Measurements from ENCODE around the gene PHF21A. TPM values are rescaled to one million over a fixed set of nuclear protein-coding genes. Genes with fewer than 3 reads are reported as not detected.

PHF21A gene
- total RNA-seq, 2 donors from 2014 or later, result 47.2 to 53.9 TPM

DNA sequence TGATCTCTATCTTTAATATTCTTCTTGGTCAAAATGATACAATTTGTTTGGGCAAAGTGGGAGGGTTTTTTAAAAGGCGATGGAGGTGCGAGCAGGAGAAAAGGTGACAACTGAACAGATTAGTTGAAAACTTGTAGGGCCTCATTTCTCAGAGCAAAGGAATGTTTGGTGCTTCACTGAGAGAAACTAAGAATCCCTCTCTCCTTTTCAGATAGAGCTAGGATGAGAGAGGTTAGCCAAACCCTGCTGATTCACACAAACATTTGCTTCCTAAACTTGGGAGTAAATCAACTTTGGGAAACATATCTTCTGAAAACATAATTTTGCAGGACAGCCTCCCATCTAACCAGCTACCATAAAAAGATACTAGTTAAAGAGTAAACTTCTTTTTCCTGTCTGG, 57.0 kb downstream of the PHF21A start:
- Mint-ChIP-seq H3K9me3 (peaks cover 6% of the 10 kb centered on the region), H3K27me3 (ENCODE audit: insufficient read depth) (no peaks in the 10 kb centered on the region), H3K4me3 (no peak overlapping the region), H3K36me3 (ENCODE audit: low read depth) (peaks cover 10% of the 10 kb centered on the region), H3K27ac (peak overlapping the region; percentile 41), H3K4me1 (peaks cover 11% of the 10 kb centered on the region)
- Histone ChIP-seq H3K9me3 (ENCODE audit: control insufficient read depth, low read length) (no peaks in the 10 kb centered on the region), H3K27ac (ENCODE audit: low read depth, low read length) (no peak overlapping the region), H3K9ac (ENCODE audit: extremely low read depth, low read length, poor library complexity, severe bottlenecking) (no peak overlapping the region), H3K4me3 (ENCODE audit: low read length) (no peak overlapping the region), H3K4me1 (ENCODE audit: control insufficient read depth, insufficient read depth, low read length) (peaks cover 2% of the 10 kb centered on the region), H3K36me3 (ENCODE audit: control insufficient read depth, insufficient read depth, low read length) (no peaks in the 10 kb centered on the region), H3K27me3 (ENCODE audit: control insufficient read depth, insufficient read depth, low read length, poor library complexity, severe bottlenecking) (no peaks in the 10 kb centered on the region)
- no peak for DNase-seq
- WGBS, 2 experiments (ENCODE audit: insufficient coverage in 1 of 2, insufficient read length in 1 of 2), result 81 to 87% methylated on average over 2 of the region's 2 CpGs
- TF ChIP-seq, protein P1, sequence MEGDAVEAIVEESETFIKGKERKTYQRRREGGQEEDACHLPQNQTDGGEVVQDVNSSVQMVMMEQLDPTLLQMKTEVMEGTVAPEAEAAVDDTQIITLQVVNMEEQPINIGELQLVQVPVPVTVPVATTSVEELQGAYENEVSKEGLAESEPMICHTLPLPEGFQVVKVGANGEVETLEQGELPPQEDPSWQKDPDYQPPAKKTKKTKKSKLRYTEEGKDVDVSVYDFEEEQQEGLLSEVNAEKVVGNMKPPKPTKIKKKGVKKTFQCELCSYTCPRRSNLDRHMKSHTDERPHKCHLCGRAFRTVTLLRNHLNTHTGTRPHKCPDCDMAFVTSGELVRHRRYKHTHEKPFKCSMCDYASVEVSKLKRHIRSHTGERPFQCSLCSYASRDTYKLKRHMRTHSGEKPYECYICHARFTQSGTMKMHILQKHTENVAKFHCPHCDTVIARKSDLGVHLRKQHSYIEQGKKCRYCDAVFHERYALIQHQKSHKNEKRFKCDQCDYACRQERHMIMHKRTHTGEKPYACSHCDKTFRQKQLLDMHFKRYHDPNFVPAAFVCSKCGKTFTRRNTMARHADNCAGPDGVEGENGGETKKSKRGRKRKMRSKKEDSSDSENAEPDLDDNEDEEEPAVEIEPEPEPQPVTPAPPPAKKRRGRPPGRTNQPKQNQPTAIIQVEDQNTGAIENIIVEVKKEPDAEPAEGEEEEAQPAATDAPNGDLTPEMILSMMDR (conservative IDR thresholded peaks at IDR 0.05), result no peak

DNA sequence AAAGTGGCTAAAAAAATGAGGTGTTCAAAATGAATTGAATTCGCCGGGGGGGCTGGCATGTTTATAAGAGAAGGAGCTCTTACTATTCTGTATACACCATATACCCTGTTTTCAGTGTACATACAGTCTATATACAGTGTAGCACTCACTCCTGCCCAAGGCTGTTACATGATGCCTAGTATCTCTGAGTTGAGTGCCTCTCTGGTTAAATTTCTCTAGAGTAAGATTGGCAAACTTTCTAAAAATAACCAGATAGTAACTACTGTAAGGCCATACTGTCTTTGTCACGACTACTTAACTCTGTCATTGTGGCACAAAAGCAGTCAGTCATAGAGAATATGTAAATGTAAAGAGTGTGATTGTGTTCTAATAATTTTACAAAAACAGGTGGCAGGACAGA, 58.1 kb downstream of the PHF21A start:
- Mint-ChIP-seq H3K27ac (no peak overlapping the region), H3K27me3 (ENCODE audit: insufficient read depth) (no peaks in the 10 kb centered on the region), H3K4me3 (no peak overlapping the region), H3K9me3 (peaks cover 6% of the 10 kb centered on the region), H3K36me3 (ENCODE audit: low read depth) (peaks cover 10% of the 10 kb centered on the region), H3K4me1 (peaks cover 11% of the 10 kb centered on the region)
- Histone ChIP-seq H3K36me3 (ENCODE audit: control insufficient read depth, insufficient read depth, low read length) (no peaks in the 10 kb centered on the region), H3K9ac (ENCODE audit: extremely low read depth, low read length, poor library complexity, severe bottlenecking) (no peak overlapping the region), H3K4me3 (ENCODE audit: low read length) (no peak overlapping the region), H3K9me3 (ENCODE audit: control insufficient read depth, low read length) (no peaks in the 10 kb centered on the region), H3K27me3 (ENCODE audit: control insufficient read depth, insufficient read depth, low read length, poor library complexity, severe bottlenecking) (no peaks in the 10 kb centered on the region), H3K27ac (ENCODE audit: low read depth, low read length) (no peak overlapping the region), H3K4me1 (ENCODE audit: control insufficient read depth, insufficient read depth, low read length) (peaks cover 2% of the 10 kb centered on the region)
- 93% methylated on average over 2 to 3 of the region's 3 CpGs for WGBS, 2 experiments (ENCODE audit: insufficient coverage in 1 of 2, insufficient read length in 1 of 2)
- no peak for DNase-seq
- TF ChIP-seq, protein P1 (conservative IDR thresholded peaks at IDR 0.05), result no peak

DNA sequence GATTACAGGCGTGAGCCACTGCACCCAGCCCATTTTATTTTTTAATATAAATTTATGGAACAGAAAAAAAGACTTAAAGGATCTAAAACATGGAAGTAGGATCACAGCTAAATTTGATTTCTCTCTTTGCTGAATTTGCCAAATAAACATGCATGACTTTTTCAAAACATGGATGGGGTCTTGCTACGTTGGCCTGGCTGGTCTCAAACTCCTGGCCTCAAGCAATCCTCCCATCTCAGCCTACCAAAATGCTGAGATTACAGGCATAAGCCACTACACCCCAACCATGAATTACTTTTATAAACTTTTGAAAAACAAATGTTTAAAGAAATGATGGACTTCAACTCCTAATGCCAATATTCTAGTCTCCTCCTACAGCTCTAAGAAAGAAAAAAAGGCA, 61.2 kb downstream of the PHF21A start:
- TF ChIP-seq, protein P1 (conservative IDR thresholded peaks at IDR 0.05), result no peak
- Mint-ChIP-seq H3K4me3 (no peak overlapping the region), H3K4me1 (peaks cover 30% of the 10 kb centered on the region), H3K36me3 (ENCODE audit: low read depth) (peaks cover 10% of the 10 kb centered on the region), H3K27ac (no peak overlapping the region), H3K27me3 (ENCODE audit: insufficient read depth) (no peaks in the 10 kb centered on the region), H3K9me3 (peaks cover 6% of the 10 kb centered on the region)
- no peak overlapping the region for H3K9ac ChIP-seq (ENCODE audit: extremely low read depth, low read length, poor library complexity, severe bottlenecking)
- no peak overlapping the region for H3K27ac ChIP-seq (ENCODE audit: low read depth, low read length)
- 94 to 100% methylated on average over 1 of the region's 2 CpGs for WGBS, 2 experiments (ENCODE audit: insufficient coverage in 1 of 2, insufficient read length in 1 of 2)
- H3K36me3 ChIP-seq (ENCODE audit: control insufficient read depth, insufficient read depth, low read length), result no peaks in the 10 kb centered on the region
- no peak overlapping the region for H3K4me3 ChIP-seq (ENCODE audit: low read length)
- no peak for DNase-seq
- H3K4me1 ChIP-seq (ENCODE audit: control insufficient read depth, insufficient read depth, low read length), result peaks cover 18% of the 10 kb centered on the region
- no peaks in the 10 kb centered on the region for H3K27me3 ChIP-seq (ENCODE audit: control insufficient read depth, insufficient read depth, low read length, poor library complexity, severe bottlenecking)
- H3K9me3 ChIP-seq (ENCODE audit: control insufficient read depth, low read length), result no peaks in the 10 kb centered on the region
